COR-L47 (cell line): Measurements from ENCODE around the gene CPS1.

Experiments
- DNase-seq: peaks from one replicate; lab custom pipeline; 2025; lab: John Stamatoyannopoulos, UW

CPS1 gene

DNA sequence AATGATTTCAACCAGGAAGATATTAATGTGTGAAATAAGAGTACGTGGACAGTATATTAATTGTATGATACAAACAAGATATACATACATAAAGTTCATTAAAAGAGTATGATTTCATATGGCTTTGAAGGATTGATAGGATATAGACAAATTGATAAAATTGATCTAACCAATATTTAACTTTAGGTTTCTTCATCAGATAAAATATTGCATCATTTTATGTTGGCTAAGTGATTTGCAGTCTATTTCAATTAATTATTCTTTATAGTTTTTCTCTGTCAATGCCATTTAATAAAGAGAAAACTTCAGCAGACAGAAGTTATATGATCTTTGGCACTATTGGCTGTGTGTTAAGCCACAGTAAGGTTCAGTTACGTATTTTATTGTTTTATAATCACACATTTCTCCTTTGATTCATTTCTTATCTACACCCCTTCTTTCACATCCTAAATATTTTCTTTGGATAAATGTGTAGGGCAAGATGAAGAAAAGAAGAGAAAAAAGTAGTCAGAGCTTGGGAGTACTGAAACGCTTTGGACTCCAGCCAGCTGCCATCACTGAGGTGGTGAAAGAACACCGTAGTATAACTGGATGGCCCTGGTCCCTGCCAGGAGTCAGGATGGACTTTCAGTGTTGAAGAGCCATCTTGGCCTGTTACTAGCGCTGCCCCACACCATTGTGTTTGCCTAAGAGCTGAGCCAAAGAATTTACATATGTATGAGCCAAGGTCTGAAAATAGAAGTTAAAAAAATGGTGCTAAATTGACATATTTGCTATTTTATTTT is 9.8 kb upstream of the CPS1 start:
- DNase-seq = no peak

DNA sequence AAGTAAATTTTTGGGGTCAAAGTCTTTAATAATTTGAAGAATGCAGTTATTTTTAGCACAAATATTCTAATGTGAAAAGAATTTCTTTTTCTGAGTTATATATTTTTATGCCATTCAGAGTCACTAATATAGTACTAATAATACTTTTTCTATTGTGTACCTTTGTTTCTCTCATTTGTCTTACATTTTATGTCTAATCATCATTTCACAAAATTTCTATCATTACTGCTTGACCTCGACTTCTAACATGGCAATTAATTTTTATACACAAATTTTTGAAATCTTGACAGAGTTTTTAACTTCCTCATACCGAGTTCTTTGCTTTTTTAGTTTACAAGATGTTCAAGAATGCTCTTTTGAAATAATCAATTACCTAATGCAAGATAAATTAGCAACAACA is 8.4 kb upstream of the CPS1 start:
- no peak for DNase-seq

DNA sequence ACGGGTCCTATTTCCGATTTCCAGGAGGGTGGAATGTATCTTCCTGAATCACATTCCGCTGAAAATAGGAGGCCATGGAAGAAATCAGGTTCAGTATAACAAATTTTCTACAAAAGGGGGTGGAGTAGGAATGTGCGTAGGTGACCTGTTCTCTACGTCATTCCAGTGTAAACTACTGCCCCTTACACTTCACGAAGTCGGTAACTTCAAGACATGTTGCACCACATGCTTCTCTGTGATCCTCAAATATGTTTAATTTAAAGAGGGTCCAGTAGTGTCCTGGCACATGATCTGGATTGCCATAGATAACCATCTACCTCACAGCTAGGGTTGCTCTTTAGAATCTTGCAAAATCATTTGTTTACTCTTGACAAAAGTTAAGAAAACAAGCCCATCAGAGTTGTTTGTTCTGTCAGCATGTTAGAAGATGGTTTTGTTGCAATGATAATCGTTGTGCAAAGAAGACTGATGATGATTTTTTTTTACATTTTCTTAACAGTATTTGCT is 7.5 kb upstream of the CPS1 start:
- DNase-seq = no peak

DNA sequence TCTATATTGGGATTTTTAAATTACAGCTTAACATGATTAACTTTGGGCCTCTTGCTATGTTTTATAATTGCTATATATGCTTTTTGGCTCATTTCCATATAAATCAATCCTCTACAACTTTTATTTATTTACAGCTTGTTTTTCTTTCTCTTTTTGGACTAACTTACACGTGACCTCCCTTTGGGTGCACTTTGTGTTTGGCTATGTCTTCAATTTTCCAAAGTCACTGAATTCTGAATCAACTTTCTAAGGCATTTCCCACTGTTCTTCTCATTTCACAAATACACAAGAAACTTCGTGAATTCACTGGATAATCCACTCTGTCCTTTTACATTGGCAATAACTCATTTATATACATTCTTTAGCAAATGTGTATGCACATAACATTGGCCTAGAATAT is 5.4 kb upstream of the CPS1 start:
- DNase-seq = no peak

DNA sequence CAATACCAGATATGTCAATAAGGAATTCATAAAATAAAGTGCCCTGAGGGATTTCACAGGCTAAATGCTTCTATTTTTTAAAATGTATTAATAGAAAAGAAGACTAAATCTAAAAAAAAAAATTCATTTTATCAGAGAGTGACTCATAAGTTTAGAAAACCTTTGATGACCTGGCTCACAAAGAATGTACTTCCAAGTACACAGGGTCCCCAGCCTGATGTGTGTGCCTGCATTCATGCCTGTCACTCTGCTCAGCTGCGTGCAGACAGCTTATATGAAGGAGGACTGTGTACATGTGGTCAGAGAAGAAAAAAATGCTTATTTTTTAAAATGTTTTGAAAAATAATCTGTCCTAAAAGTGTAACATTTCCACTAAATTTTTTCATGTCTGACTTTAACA is 3.0 kb upstream of the CPS1 start:
- DNase-seq = no peak

DNA sequence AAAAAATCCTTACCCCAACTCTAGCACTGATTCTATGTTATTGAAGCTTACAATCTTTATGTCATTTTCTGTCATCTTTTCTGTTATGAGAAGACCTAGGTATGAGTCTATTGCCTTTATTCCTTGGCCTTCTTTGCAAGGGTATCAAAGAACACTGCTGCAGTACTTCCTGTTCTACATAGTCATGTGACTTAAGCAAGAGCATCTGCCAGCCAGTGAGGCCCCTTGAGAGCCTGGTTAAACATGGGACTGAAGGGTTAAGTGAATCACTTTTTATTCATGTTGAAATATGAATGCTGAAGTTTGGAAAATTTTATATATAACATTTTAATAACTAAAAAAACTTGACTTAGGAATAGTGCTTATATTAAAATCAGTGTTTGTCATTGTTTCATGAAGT is 844 bp upstream of the CPS1 start:
- DNase-seq = no peak

DNA sequence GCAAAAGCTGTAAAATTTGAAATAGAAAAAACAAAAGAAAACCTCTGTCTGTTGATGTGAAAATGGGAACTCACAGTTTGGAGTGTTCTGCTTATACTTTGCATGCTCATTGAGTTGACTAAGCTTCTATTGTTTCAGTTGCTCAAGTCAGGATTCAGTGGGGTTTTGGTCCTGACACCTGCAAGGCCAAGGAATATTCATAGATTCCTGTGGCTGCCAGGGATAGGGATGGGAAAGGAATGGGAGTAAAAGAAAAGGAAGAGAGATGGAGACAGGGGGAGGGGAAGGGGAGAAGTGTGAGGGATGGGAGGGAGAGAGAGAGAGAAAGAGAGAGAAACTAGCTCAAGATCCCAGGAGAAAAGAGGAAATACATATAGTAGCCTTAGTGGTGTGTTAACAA is 1.3 kb downstream of the CPS1 start:
- no peak for DNase-seq

DNA sequence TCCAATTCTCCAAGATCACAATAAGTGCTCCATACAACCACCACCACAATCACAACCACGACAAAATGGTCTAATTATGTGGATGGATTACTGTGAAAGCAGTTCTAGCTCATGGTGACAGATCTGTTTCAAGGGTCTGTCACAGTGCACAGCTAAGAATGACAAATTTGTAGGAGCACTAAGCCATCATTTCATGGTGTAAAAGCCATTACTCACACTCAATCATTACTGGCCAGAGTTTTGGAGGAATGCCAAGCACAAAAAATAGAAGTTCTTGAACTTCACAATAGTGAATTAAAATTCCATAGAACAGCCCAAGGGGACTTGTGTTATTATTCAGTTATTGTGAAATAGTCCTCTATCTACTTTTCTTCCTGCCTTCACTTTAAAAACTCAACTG is 2.3 kb downstream of the CPS1 start:
- no peak for DNase-seq

DNA sequence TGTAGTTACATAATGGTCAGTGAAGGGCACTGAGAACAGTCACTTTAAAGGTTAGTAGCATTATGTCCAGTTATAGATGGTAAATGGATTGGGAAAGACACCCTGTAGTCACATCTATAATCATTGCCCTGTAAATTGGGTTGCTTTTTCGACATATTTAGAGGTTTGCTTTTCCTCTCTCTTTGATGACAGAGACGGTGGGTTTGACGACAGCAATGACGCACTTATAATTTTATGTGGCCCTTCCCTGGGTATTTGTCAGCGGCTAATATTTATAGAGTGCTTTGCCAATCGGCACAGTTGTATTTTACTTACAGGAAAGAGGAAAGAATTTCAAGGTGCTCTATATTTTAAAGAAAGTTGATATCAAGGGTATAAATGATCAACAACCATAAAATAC is 2.8 kb downstream of the CPS1 start:
- no peak for DNase-seq

DNA sequence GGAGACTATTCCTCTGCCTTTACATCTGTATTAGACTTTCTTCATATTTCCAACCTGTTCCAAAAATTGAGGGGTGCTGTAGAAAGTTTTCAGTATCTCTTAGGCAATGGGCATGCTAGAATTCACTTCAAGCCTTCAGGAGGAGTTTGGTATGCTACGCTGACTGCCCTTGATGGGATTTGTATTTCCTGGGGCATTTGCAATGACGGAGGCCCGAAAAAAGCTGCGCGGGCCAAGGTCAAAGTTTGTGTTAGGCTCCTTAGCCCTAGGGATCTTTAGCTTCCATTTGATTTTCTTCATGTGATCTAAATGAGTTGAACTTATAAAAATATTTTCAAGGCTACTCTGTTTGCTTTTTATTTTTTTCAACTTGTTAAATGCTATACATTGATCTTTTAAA is 5.1 kb downstream of the CPS1 start:
- DNase-seq = no peak

DNA sequence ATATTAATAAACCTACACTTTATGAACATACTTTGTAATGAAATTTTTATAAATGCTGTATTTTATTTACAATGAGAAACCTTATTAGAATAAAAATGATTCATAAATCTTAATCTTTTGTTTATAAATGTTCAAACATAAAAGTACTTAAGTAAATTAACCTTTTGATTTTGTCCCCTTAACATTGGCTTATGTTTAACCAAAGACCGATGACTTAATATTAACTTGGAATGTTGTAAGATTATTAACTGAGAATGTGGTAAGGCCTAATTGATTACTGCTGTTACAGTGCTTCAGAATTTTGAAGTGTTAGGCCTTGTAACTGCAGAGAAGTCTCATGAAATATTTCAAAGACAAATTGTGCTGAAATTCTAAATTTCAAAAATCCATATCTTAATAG is 5.7 kb downstream of the CPS1 start:
- no peak for DNase-seq

DNA sequence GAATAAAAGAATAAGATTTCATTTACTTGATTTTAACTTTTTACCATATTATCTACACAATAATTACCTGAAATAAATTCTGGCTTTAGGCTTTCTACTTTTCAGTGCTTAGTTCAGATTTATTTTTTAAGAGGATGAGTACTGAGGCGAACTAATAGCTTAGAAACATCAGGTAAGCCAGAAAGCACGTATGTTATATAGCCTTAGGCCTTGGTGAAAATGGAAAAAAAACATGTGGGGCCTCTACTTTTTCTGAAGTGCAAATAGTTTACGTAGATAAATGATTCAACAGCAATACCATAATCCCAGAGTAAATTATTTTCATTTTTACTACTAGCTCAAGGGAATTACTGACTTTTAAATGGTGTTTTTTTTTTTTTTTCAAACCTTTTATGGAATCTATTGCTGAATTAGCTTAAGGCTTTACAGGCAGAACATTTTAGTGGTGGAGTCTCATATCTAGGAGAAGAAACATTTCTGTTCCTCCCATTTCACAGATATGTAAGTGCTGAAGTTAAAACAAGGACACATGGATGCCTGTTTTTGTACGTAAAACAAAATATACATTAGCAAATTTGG is 6.2 kb downstream of the CPS1 start:
- DNase-seq = no peak

DNA sequence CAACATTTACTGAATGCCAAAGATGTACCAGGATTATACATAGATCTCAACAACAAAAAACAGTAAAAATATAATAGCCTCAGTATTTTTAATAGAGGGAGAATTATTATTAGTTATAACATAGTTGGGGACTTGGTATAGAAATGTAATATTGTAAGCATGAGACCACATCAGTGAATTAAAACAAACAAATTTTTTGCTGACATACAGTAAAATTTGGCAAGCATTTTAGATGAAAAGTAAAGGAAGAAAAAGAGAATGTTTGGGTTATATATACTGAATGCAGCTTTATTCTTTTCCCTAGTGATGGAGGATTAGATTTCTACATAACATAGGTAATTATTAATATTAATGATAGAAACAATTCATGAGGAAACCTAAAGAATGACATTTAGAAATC is 10.9 kb downstream of the CPS1 start:
- no peak for DNase-seq

DNA sequence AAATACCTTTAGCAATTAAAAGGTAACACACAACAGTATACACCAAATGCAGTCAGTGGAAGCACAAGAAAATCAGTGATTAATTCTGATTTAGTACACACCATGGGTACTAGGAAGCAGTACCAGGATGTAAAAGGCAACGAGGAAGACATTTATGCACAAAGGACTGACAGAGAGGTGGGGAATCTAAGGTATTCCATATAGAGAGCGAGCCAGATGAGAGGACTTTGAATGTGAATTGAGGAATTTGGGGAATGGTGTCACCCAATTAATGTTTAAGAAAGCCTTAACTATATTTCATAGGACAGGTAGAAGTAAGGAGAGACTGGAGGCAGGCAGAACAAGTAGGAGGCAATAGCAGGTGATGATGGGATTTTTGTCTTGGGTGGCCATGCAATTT is 11.7 kb downstream of the CPS1 start:
- DNase-seq = no peak

DNA sequence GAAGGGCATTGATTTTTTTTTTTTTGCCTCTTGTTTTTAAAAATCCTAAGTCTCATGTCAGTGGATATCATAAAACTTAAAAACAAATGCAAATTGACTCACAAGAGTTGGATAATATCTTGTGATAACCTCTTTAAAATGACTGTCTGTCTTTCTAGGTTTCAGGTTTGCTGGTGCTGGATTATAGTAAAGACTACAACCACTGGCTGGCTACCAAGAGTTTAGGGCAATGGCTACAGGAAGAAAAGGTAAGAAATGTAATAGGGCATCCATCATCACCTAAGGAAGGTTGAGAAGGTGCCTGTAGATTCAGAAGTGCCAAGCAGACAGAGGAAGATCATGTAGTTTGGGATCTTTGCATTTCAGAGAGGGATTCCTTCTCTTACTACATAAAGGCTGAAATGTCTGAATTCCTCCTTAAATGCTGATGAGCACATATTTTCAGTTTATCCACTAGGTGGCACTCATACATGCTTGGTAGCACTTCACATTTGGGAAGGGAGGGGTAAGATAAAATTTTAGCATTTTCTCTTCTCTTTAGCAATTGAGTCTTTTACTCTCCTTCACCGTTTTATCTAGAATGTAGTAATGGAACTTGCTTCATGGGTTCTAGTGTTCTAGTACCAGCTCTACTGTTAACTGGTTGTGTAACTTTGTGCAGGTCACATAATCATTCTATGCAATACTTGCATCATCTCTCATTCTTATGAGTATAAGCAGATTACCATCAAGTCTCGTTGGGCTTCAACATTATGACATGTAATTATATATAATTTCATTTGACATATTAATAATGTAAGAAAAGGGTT is 21.1 kb downstream of the CPS1 start:
- peak; percentile 57 for DNase-seq

DNA sequence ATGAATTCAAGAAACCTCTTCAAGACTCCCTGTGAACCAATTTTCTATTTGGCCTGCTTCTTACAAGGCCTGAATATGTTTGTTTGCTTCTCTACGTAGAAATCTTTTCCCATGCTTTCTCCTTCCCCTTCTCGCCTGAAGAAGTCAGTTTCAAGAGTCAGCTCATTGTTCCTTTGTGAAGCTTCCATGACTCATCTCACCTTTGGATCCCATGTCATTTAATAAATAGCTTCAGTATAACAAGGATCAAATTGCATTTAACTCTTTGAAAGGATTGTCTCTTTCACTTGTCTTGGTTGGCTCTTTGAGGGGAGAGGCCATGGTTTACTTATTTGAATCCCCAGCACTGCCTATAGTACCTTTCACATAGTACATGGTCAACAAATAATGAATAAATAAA is 28.4 kb downstream of the CPS1 start:
- no peak for DNase-seq

DNA sequence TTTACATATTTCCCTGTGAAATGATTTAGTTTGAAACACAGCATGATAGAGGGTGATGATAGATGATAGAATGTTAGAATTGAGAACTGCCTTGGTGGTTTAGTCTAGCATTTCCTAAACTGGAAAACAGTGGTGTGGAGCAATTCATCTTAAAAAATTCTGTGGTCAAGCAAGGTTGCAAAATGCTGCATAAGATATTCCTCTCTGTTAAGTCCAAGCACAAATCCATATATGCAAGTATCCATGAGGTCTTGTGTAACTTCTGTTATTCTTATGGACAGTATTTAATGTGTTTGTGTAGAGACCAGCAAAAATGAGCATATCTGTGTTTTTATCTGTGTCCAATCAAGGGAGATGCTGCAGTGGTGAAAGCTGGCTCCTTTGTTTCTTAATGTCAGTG is 30.0 kb downstream of the CPS1 start:
- DNase-seq = no peak

DNA sequence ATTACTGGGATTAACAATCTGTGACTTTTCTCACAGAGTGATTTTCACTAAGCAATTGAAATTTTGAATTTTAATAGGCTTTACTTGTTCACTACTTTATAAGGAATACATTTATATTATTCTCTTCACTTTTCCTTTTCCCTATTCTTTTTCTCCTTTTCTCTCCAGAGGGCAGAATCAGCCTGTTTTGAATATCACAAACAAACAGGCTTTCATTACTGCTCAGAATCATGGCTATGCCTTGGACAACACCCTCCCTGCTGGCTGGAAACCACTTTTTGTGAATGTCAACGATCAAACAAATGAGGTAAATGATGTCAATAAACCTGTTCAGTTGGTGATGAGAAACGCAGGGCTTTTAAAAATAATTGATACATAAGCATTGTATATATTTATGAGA is 35.3 kb downstream of the CPS1 start:
- DNase-seq = no peak

DNA sequence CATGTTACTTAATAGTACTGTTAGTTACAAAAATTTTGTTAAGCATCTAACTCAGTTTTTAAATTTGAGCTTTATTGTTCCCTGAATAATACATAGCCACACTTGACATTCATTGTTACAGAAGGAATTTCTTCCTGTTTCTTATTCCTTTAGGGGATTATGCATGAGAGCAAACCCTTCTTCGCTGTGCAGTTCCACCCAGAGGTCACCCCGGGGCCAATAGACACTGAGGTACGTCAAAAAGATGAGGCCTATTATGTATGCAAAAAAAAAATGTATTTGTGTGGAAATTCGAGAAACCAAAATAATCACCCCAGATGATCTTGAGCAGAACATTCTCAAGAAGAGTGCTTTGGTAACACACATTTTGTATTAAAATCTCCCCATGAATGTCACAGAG is 36.3 kb downstream of the CPS1 start:
- no peak for DNase-seq

DNA sequence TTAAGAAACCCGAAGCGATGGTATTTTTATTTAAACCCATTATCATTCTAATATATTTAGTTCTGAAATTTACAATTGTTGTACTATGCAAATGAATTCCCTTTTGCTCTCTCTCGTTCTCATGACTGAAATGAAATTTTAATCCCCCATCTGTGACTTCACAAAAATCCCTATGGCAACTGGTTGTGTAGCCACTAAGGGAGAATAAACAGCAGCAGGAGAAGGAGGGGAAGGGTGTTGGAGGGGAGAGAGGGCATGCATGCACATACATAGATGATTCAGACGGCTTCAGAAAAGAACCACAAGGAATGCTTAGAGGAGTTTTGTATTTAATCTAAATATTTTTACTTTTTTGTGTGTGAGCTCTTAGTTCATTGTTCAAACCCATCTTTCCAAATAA is 36.8 kb downstream of the CPS1 start:
- no peak for DNase-seq

DNA sequence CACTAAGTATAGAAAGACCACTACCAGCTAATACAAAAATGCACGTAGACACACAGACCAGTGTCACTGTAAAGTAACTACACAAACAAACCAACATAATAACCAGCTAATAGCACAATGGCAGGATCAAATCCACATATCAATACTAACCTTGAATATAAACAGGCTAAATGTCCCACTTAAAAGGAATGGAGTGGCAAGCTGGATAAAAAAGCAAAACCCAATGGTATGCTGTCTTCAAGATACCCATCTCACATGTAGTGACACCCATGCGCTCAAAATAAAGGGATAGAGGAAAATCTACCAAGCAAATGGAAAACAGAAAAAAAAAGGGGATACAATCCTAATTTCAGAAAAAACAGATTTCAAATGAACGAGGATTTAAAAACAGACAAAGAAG is 41.8 kb downstream of the CPS1 start:
- no peak for DNase-seq

DNA sequence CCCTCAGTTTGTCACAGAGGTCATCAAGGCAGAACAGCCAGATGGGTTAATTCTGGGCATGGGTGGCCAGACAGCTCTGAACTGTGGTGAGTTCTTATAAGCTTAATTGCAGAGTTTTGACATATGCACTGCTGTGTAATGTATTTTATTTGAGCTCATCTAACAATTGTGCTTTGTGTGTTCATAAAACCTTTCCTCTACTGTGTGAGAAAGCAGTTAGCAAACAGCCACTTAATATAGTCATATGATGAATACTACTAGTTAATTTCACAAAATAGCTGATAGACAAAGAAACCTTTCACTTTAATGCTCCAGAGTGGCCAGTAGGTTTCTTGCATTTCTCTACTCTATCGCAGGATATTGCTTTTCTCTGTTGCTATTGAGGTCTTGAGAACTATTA is 43.1 kb downstream of the CPS1 start:
- no peak for DNase-seq

DNA sequence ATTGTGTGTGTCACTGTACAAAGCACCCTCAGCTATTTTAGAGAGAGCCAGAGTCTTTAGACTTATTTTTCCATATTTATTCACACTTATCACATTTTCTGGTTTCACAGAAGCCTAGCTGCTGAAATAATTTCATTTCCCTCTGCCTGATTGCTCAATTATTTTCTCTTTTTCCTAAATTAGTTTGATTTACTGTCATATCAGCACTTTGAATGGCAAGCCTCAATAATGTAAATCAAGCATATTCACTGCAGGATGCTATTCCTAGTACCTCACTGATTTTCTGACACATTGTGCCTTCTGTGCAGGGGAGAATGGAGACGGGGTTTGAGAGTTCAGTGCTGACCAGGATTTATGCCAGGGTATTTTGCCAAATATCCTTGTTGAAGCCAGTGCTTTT is 48.3 kb downstream of the CPS1 start:
- DNase-seq = no peak
